K562 (cell line): ENCODE measurements around the gene AP2S1. TPM values are rescaled to one million over a fixed set of nuclear protein-coding genes. Genes with fewer than 3 reads are reported as not detected.

Experiments used
- BRCA1 ChIP-seq, 2 experiments: fragments of 450-650 bp in 1 of 2; sonication (generic) in 1 of 2; formaldehyde crosslinking in 1 of 2; IDR thresholded peaks; 2 replicates each; pipeline versions ENCODE4 v1.5.0 to v1.6.1; 2017 to 2020; ENCODE audit warnings: mild to moderate bottlenecking in 1 of 2, missing genetic modification reagents in 1 of 2
- CEBPZ ChIP-seq: fragments of 150-350 bp; IDR thresholded peaks from 2 replicates; pipeline ENCODE4 v1.6.1; 2014; ENCODE audit warnings: low read depth, mild to moderate bottlenecking, low read length, borderline replicate concordance
- ELK1 ChIP-seq: sonication (generic); formaldehyde crosslinking; IDR thresholded peaks from 2 replicates; pipeline ENCODE4 v1.8.1; 2022; ENCODE audit warnings: missing genetic modification reagents
- GTF2E2 ChIP-seq: fragments of 200-800 bp; sonication (Bioruptor generic); IDR thresholded peaks from 2 replicates; pipeline ENCODE4 v1.6.1; 2016; ENCODE audit warnings: missing genetic modification characterization, missing compliant biosample characterization
- NCOA4 ChIP-seq: fragments of 450-650 bp; IDR thresholded peaks from 2 replicates; pipeline ENCODE4 v1.6.1; 2018; ENCODE audit warnings: mild to moderate bottlenecking; ENCODE audit not compliant: partially characterized antibody
- PPARD ChIP-seq: fragments of 250-450 bp; sonication (Bioruptor Pico); IDR thresholded peaks from 2 replicates; pipeline ENCODE4 v1.8.0; 2022; ENCODE audit warnings: inconsistent platforms, mild to moderate bottlenecking, moderate library complexity
- U2AF1 ChIP-seq: fragments of 200-400 bp; formaldehyde crosslinking; optimal IDR thresholded peaks from 2 replicates; pipeline ENCODE3; 2017; ENCODE audit warnings: mild to moderate bottlenecking, low read depth, low read length, moderate library complexity
- ZFP1 ChIP-seq: fragments of 450-650 bp; formaldehyde crosslinking; IDR thresholded peaks from 2 replicates; pipeline ENCODE4 v1.4.0; 2020; ENCODE audit warnings: mild to moderate bottlenecking, mixed read lengths
- ZNF146 ChIP-seq: IDR thresholded peaks from one replicate; pipeline ENCODE4 v1.6.1; 2018; ENCODE audit warnings: missing compliant biosample characterization; ENCODE audit not compliant: unreplicated experiment
- ZNF280A ChIP-seq: fragments of 450-650 bp; IDR thresholded peaks from 2 replicates; pipeline ENCODE4 v1.6.1; 2018; ENCODE audit warnings: mild to moderate bottlenecking, low read depth; ENCODE audit not compliant: partially characterized antibody
- ZNF507 ChIP-seq: conservative IDR thresholded peaks from 2 replicates; pipeline ENCODE4 v1.6.1; 2017; ENCODE audit warnings: missing genetic modification characterization, missing compliant biosample characterization
- polyA plus RNA-seq, 8 experiments: library from polyadenylated mRNA; depleted of rRNA in 4 of 8; stranded (reverse) in 5 of 8; unstranded in 3 of 8; fragments of >200 nt; fragmentation: Nextera tagmentation in 2 of 8; fragmentation: Illumina TruSeq in 1 of 8; extraction: Ambion mirVana in 2 of 8; extraction: Trizol in 1 of 8; gene quantifications; 2 replicates each; pipeline versions ENCODE4 v1.2.1 to v1.2.3, GENCODE V29; 2011 to 2014; ENCODE audit warnings: inconsistent platforms in 1 of 8, missing spikeins in 1 of 8
- total RNA-seq, 7 experiments: library from RNA; depleted of rRNA in 6 of 7; stranded (reverse); fragments of >200 nt in 6 of 7; fragmentation: Illumina TruSeq in 2 of 7; extraction: Trizol in 2 of 7; gene quantifications; 2 replicates each; pipeline versions ENCODE4 v1.2.1 to v1.2.3, GENCODE V29; 2011 to 2021; ENCODE audit warnings: low replicate concordance in 1 of 7
- TF ChIP-seq, protein P1 (sequence below): fragments of 250-450 bp; sonication (Bioruptor Pico); IDR thresholded peaks from 2 replicates; pipeline ENCODE4 v1.4.0; 2020; ENCODE audit warnings: mild to moderate bottlenecking
- TF ChIP-seq, protein P2 (sequence below), 3 experiments: fragments of 200-800 bp in 1 of 3; sonication (Bioruptor generic) in 1 of 3; sonication (generic) in 1 of 3; formaldehyde crosslinking in 1 of 3; IDR thresholded peaks; 2 replicates each; pipeline versions ENCODE4 v1.6.1 to v1.8.0; 2016 to 2022; ENCODE audit warnings: mild to moderate bottlenecking in 2 of 3, missing compliant biosample characterization in 2 of 3, missing genetic modification characterization in 2 of 3, missing genetic modification reagents in 1 of 3
- TF ChIP-seq, protein P3 (sequence below), 2 experiments: IDR thresholded peaks; 2 replicates each; pipeline ENCODE4 v1.6.1; 2011; ENCODE audit warnings: borderline replicate concordance in 1 of 2, control low read depth in 1 of 2, low read depth in 1 of 2, low read length in 1 of 2, mild to moderate bottlenecking in 1 of 2, mixed read lengths in 1 of 2, moderate library complexity in 1 of 2; ENCODE audit not compliant: insufficient read depth in 1 of 2, insufficient read length in 1 of 2, poor library complexity in 1 of 2, severe bottlenecking in 1 of 2; ENCODE audit errors: extremely low read depth in 1 of 2

The AP2S1 gene
- total and polyA plus RNA-seq, 9 of the 15 experiments (the other 6 are each of a cell fraction or from before 2014, with no cell fraction given): 32.4 to 294 (median 136) TPM

DNA sequence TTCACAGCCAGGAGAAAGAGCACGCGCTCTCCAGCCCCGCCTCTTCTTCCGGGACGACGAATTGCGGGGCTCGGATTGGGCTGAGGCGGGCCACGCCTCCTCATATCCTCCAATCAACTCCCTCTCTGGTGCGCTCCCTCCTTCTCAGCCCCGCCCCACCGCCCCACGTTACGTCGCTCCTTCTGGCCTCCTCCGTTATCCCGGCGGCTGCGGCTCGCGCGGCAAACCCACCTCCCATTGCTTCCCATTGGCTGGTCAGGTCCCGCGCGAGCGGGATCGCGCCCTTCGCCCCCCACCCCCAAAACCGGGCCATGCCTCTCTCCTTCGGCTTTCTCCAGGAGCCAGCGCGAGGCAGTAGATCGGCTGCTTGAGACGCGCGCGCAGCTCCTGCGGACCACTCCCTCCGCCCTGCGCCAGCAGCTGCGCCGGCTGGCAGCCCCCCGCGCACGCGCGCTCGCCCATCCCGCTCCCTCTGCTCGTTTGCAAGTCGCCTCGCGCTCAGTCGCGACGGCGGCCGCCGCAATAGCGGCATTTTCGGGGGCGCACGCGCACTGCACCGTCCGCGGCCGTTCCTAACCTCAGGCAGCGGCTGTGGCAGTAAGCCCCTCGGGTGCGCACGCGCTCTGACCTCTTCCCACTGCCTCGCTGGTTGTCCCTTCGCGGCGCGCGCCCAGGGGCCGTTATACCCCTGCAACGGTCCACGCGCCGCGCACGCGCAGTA, 9.6 kb upstream of the AP2S1 start (continued):
- TF ChIP-seq, protein P1, sequence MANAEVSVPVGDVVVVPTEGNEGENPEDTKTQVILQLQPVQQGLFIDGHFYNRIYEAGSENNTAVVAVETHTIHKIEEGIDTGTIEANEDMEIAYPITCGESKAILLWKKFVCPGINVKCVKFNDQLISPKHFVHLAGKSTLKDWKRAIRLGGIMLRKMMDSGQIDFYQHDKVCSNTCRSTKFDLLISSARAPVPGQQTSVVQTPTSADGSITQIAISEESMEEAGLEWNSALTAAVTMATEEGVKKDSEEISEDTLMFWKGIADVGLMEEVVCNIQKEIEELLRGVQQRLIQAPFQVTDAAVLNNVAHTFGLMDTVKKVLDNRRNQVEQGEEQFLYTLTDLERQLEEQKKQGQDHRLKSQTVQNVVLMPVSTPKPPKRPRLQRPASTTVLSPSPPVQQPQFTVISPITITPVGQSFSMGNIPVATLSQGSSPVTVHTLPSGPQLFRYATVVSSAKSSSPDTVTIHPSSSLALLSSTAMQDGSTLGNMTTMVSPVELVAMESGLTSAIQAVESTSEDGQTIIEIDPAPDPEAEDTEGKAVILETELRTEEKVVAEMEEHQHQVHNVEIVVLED: peak; percentile 79
- TF ChIP-seq ZNF280A: no peak
- peak; percentile 88; the same call in 1 of the 2 replicates for TF ChIP-seq GTF2E2 (tag)
- no peak for TF ChIP-seq BRCA1 (IDR thresholded peaks at IDR 0.05)
- TF ChIP-seq BRCA1 (CRISPR knock-in tag; IDR thresholded peaks at IDR 0.05): no peak
- TF ChIP-seq ZNF146 (CRISPR knock-in tag): no peak
- TF ChIP-seq ELK1 (CRISPR knock-in tag): no peak
- TF ChIP-seq, protein P2, sequence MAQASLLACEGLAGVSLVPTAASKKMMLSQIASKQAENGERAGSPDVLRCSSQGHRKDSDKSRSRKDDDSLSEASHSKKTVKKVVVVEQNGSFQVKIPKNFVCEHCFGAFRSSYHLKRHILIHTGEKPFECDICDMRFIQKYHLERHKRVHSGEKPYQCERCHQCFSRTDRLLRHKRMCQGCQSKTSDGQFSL (CRISPR knock-in tag; IDR thresholded peaks at IDR 0.05): 0 out of 2 replicates have a peak, but pooled peaks have one; percentile 48
- TF ChIP-seq, protein P2 (tag; IDR thresholded peaks at IDR 0.05): no peak; a peak in 1 of 4 replicates
- TF ChIP-seq NCOA4: no peak
- TF ChIP-seq U2AF1: peak; percentile 83
- TF ChIP-seq PPARD (CRISPR knock-in tag): no peak
- no peak for TF ChIP-seq ZFP1 (CRISPR knock-in tag)
- no peak for TF ChIP-seq CEBPZ
- TF ChIP-seq, protein P3, sequence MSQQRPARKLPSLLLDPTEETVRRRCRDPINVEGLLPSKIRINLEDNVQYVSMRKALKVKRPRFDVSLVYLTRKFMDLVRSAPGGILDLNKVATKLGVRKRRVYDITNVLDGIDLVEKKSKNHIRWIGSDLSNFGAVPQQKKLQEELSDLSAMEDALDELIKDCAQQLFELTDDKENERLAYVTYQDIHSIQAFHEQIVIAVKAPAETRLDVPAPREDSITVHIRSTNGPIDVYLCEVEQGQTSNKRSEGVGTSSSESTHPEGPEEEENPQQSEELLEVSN (IDR thresholded peaks at IDR 0.05; ENCODE audit: borderline replicate concordance in 1 of 2, extremely low read depth in 1 of 2, insufficient read depth in 1 of 2, insufficient read length in 1 of 2, low read depth in 1 of 2, low read length in 1 of 2, poor library complexity in 1 of 2, severe bottlenecking in 1 of 2): peak; percentile 92 to 94
- no peak for TF ChIP-seq ZNF507 (tag)
